ENCODE measurements around the gene WIPF2.

The WIPF2 gene

GRCh38 chr17:40317345-40317873 is 98.3 kb downstream of the WIPF2 start:
- DNase-seq = peak; percentile 65

GRCh38 chr17:40317880-40318829 is 99.1 kb downstream of the WIPF2 start:
- peak; percentile 94 for DNase-seq

GRCh38 chr17:40318830-40319391 is 99.8 kb downstream of the WIPF2 start:
- no peak for DNase-seq

- peak; percentile 68 for DNase-seq
These were observed 100.8 kb downstream of the WIPF2 start for GRCh38 chr17:40319651-40320540.

DNA sequence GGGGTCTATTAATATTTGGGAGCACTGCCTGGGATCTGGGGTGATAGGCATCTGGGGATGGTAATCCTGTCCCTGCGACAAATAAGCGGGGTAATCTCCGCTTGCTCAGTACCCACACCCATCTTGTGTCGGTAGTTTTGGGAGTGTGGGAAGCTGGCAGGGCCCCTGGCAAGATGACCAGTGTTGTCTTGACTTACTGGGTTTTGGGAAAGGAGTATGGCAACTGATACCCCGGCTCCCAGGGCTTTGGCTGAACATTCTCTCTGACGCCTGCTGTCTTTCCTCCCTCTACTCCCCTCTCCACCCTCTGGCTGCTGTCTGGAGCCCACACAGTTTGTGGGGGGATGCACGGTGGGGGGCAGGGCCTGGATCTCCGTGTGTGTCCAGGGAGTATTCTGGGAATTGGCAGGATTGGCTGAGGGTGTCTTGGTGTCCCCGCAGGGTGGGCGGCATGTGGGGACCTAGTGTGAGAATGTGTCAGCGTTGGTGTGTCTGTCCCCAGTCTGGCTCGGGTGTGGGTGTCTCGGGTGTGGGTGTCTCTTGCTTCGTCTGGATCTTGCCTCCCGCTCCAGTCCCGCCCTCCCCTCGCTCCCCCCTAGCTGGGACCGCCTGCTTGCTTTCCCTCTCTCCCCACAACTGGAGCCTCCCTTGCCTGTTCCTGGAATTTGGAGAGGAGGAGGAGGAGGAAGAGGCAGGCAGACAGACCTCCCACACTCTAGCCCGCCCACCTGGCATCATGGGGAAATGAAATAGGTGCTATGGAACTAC is 101.8 kb downstream of the WIPF2 start:
- no peak for DNase-seq

DNA sequence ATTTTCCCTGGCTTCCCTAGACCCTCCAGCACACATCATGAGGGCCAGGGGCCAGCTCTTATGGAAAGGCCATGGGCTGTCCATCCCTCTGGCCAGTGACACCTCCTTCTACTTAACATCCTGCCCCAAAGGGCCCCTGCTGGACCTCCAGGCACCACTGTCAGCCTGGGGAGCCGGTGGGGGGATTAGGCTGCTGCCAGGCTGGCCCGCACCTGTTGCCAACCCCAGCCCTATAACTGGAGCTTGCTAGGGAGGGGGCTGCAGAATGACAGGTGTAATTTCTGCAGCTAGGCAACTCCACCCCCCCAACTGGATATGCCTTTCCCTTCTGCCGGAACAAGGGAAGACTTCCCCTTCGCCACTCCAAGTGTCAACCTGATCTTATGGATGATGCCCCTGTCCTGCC is 102.4 kb downstream of the WIPF2 start:
- DNase-seq = no peak

- DNase-seq = no peak
These were observed 102.9 kb downstream of the WIPF2 start for GRCh38 chr17:40321961-40322357.

- DNase-seq = peak; percentile 83
These were observed 103.5 kb downstream of the WIPF2 start for GRCh38 chr17:40322358-40323315.

- DNase-seq = peak; percentile 53
These were observed 104.6 kb downstream of the WIPF2 start for GRCh38 chr17:40323391-40324381.

DNA sequence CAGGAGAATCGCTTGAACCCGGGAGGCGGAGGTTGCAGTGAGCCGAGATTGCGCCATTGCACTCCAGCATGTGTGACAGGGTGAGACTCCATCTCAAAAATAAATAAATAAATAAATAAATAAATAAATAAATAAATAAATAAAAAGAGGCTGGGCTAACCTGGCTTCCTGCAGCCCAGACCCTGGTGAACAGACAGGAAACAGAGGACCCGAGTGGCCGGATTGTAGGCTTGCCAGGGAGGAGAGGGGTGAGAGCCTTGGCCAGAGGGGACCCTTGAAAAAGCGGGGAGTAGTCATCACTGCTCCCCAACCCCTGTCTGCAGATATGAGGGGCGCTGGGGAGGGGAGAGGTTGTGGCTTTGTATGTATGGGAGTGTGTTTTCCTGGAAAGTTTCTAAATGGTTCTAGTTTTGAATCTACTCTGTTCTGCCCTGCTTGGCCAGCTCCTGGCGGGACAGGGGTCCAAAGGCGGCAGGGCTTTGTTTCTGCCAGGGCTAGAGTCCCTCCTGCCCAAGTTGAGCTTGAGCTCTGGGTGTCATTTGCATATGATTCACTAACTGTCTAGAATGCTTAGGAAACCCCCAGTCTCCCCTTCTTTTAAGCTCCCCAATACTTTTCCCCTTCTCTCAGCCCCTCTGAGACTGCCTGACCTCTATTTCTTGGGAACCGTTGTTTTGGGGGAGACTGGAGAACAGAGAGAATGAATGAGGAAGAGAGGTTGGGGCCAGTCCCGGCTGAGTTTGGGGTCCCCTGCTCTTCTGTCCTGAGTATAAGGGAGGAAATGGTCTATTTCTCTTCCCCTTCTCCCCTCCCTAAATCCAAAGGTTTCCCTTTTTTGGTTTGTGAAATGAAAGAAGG is 106.3 kb downstream of the WIPF2 start:
- DNase-seq = no peak

DNA sequence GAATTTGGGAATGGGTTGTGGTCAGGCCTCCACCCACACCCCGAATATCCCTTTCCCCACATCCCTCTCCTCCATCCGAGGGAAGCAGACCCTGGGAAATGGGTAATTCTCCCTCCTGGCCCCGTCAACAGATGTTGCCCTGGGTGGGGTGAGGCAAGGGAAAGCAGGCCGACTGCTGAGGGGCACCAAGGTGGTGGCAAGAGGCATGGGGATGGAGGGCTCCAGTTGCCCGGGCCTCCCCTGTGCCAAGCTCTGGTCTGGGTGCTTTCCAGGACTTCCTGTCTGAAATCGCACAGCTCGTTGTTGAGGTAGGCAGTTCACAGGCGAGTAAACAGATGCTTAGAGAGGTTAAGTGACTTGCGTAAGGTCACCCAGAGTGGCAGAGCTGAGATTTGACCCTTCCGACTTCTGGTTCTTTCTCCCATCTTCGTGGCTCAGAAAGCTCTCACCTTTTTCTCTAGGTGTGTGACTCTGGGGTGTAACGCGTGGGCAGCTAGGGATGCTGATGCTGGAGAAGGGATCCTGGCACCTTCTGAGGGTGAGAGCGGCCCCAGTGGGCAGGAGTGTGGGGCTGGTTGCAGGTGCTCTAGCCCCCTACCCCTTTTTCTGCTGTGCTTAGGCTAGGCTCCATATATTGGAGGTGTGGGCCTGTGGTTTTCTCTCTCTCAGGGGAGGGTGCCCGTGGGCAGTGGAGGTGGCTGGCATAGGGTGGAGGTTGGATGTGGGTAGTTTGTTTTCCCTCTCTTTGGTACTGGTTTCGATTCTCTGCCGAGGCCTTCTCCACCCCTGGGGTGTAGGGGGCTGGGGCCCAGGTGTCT is 107.1 kb downstream of the WIPF2 start:
- DNase-seq = peak; percentile 61

DNA sequence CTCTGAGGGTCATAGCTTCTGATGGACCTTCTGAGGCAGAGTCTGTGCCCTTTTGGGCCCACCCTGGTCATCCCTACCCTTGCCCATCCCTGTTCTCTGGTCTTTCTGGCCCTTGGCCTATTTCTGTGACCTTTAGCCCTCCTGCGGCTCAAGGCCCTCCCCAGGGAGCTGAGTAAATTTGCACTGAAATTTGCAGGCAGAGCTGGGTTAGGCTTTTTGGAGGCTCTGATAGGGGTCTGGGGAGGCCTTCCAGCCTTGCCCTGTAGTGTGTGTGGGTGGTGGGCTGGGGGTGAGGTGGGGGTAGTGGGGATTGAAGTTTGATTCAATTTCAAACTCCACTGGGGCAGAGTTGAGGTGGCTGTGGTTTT is 107.7 kb downstream of the WIPF2 start:
- DNase-seq = no peak

DNA sequence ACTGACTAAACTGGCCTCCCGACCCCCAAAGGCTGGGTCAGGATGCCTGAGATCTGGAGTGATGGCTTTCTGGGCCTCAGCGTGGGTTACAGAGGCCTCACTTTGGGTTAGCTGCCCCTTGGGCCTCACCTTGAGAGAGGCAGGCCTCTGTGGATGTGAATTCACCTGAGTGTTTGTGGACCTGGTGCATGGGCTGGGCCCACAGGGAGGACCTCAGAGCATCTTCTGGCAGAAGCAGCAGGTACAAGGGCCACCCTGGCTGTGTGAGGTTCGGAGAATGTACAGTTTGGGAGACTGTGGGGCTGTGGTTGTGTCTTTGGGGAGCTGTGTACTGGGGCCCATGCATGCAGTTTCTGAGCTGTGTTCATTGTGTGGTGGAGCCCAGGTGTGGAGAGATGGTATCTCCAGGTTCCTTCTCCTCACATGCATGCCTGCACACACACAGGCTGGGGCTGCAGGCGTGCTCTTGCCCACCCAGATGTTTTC is 108.2 kb downstream of the WIPF2 start:
- DNase-seq = no peak

DNA sequence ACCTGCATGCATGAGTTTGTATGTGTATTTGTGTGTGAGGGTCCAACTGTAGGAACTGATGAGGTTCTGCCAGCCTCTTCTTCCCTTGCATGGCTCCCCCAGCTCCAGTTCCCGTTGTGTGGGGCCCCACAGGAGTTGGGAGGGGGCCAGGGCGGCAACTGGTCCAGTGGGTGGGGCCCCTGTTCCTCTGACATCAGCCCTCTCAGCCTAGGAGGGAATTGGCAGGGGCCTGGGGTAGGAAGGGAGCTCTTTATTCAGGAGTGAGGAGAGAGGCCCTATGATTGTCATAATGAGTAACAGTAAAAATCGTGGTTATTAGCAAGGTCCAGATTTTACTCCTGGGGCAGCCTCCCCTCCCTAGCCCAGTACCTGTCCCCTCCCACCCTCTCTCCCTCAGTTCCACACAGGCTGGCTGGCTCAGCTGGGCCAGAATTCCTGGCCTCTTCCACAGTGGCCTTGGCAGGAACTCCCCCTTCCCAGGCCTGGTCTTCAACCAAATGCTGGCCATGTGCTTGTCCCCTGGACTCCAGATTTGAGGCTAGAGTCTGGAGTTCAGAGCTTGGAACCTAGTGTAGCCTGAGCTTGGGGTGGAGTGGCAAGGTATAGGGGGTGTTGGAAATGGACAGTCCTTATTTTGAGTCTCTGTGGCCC is 108.8 kb downstream of the WIPF2 start:
- no peak for DNase-seq

DNA sequence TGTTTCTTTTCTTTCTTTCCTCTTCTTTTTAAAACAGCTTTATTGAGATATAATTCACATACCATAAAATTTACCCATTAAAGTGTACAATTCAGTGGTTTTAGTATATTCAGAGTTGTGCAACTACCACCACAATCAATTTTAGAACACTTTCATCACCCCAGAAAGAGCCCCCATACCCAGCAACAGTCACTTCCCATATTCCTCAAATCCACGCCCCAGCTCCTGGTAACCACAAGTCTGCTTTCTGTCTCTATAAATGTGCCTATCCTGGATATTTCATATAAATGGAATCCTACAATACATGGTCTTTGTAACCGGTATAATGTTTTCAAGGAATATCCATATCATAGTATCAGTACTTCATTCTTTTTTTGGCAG is 109.3 kb downstream of the WIPF2 start:
- no peak for DNase-seq

GRCh38 chr17:40329839-40330794 is 111.0 kb downstream of the WIPF2 start:
- no peak for DNase-seq
